ENCODE results near the gene CLEC4G.

DNA sequence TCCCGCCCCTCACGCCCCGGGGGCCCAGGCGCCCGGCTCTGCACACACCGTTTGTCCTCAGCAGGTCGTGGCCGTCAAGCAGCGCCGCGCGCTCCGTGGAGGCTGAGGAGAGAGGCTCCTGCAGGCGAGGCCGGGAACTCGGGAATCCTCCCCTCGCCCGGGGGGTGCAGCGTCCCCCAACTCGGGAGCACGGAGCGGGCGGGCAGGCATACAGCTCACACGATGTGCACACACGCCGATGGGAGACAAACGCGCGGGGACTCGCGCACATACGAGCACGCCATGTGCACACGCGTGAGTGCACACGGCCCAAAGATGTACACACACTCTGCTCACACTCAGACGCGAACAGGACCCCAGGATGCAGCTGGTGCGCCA, 703 bp downstream of the CLEC4G start:
- TF ChIP-seq, protein P1, sequence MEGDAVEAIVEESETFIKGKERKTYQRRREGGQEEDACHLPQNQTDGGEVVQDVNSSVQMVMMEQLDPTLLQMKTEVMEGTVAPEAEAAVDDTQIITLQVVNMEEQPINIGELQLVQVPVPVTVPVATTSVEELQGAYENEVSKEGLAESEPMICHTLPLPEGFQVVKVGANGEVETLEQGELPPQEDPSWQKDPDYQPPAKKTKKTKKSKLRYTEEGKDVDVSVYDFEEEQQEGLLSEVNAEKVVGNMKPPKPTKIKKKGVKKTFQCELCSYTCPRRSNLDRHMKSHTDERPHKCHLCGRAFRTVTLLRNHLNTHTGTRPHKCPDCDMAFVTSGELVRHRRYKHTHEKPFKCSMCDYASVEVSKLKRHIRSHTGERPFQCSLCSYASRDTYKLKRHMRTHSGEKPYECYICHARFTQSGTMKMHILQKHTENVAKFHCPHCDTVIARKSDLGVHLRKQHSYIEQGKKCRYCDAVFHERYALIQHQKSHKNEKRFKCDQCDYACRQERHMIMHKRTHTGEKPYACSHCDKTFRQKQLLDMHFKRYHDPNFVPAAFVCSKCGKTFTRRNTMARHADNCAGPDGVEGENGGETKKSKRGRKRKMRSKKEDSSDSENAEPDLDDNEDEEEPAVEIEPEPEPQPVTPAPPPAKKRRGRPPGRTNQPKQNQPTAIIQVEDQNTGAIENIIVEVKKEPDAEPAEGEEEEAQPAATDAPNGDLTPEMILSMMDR (conservative IDR thresholded peaks at IDR 0.05; ENCODE audit: low read depth, low read length): no peak
- TF ChIP-seq EZH2phosphoT487 (IDR thresholded peaks at IDR 0.05; ENCODE audit: borderline replicate concordance, low read length): no peak

All from PC-3 (cell line).